Measurements from ENCODE around the gene FAM241A. TPM values are rescaled to one million over a fixed set of nuclear protein-coding genes. Genes with fewer than 3 reads are reported as not detected.

Gene FAM241A
- total RNA-seq, 2 donors from 2014 or later, result 0.13 to 0.18 TPM

- H3K36me3 ChIP-seq (ENCODE audit: control insufficient read depth, insufficient read depth, low read length), result no peaks in the 10 kb centered on the region
- peak overlapping the region; percentile 91 for H3K9ac ChIP-seq (ENCODE audit: extremely low read depth, low read length, poor library complexity, severe bottlenecking)
- H3K27me3 ChIP-seq (ENCODE audit: control insufficient read depth, insufficient read depth, low read length, poor library complexity, severe bottlenecking), result no peaks in the 10 kb centered on the region
- H3K27ac ChIP-seq (ENCODE audit: low read depth, low read length), result peak overlapping the region; percentile 98
- H3K27ac Mint-ChIP-seq, result peak overlapping the region; percentile 98
- H3K27me3 Mint-ChIP-seq (ENCODE audit: insufficient read depth), result no peaks in the 10 kb centered on the region
- H3K4me1 Mint-ChIP-seq, result peaks cover 16% of the 10 kb centered on the region
- no peaks in the 10 kb centered on the region for H3K36me3 Mint-ChIP-seq (ENCODE audit: low read depth)
- TF ChIP-seq, protein P1, sequence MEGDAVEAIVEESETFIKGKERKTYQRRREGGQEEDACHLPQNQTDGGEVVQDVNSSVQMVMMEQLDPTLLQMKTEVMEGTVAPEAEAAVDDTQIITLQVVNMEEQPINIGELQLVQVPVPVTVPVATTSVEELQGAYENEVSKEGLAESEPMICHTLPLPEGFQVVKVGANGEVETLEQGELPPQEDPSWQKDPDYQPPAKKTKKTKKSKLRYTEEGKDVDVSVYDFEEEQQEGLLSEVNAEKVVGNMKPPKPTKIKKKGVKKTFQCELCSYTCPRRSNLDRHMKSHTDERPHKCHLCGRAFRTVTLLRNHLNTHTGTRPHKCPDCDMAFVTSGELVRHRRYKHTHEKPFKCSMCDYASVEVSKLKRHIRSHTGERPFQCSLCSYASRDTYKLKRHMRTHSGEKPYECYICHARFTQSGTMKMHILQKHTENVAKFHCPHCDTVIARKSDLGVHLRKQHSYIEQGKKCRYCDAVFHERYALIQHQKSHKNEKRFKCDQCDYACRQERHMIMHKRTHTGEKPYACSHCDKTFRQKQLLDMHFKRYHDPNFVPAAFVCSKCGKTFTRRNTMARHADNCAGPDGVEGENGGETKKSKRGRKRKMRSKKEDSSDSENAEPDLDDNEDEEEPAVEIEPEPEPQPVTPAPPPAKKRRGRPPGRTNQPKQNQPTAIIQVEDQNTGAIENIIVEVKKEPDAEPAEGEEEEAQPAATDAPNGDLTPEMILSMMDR (conservative IDR thresholded peaks at IDR 0.05), result no peak
- WGBS, 2 experiments (ENCODE audit: insufficient coverage in 1 of 2, insufficient read length in 1 of 2), result 1% methylated on average over 25 to 52 of the region's 52 CpGs
- H3K4me3 ChIP-seq (ENCODE audit: low read length), result peak overlapping the region; percentile 94
- peak overlapping the region; percentile 80 for H3K4me3 Mint-ChIP-seq
- H3K9me3 ChIP-seq (ENCODE audit: control insufficient read depth, low read length), result no peaks in the 10 kb centered on the region
- H3K4me1 ChIP-seq (ENCODE audit: control insufficient read depth, insufficient read depth, low read length), result no peaks in the 10 kb centered on the region
- DNase-seq, result peak; percentile 99
- H3K9me3 Mint-ChIP-seq, result no peaks in the 10 kb centered on the region
Observed at GRCh38 chr4:112230879-112231778, 85.9 kb downstream of the FAM241A start.

DNA sequence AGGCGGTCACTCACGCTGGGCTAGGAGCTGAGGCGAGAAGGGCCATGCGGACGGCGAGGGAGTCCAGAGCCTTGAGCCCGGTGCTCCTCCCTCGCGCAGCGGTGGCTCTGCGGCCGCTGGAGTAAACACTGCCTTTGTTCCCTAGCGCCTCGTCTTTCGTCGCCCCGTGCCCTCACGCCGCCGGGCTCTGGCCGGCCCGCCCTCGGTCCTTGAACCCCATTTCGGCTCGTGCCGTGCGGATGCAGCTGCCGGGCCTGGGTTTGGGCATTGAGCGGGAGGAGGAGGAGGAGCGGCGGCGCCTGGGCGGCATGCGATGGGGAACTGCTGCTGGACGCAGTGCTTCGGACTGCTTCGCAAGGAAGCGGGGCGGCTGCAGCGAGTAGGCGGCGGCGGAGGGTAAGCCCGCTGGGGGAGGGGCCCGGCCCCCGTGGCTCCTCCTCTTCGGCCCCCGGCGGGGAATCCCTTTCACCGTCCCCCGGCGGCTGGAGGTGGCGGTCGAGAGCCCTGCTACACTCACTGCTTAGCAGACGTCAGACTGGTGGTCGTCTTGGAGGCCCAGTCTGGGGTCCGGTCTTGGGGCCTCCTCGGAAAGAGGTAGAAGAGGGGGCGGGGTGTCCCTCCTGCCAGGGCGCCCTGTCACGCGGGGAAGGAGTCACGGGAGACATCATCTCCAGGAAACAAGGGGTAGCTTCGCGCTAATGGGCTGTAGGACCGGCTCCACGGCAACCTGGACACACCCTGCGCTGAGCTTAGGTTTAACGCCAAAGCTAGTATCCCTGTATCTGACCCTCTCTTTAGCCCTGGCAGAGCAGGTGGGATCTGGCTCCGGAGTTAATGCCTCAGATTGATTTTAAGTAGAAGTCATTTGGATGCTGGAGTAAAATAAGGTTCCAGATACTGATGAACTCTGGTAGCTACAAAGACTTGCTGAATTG lies 86.8 kb downstream of the FAM241A start, which contains the start of gene AP1AR:
Gene AP1AR, plus strand, starts transcription at position 9 of the 935 bp plus-strand sequence. Its CDS starts 305 bp downstream, at position 314.
- peak within 1 kb of the TSS; percentile 98 for H3K27ac Mint-ChIP-seq
- WGBS, 2 experiments (ENCODE audit: insufficient coverage in 1 of 2, insufficient read length in 1 of 2), result 0% methylated on average over 28 to 70 of the region's 70 CpGs
- TF ChIP-seq, protein P1 (conservative IDR thresholded peaks at IDR 0.05), result peak; percentile 69
- peak; percentile 95 for DNase-seq
- no peaks in the 10 kb centered on the region for H3K27me3 Mint-ChIP-seq (ENCODE audit: insufficient read depth)
- H3K9me3 Mint-ChIP-seq, result no peaks in the 10 kb centered on the region
- H3K36me3 ChIP-seq (ENCODE audit: control insufficient read depth, insufficient read depth, low read length), result no peaks in the 10 kb centered on the region
- peak within 1 kb of the TSS; percentile 91 for H3K9ac ChIP-seq (ENCODE audit: extremely low read depth, low read length, poor library complexity, severe bottlenecking)
- H3K27me3 ChIP-seq (ENCODE audit: control insufficient read depth, insufficient read depth, low read length, poor library complexity, severe bottlenecking), result no peaks in the 10 kb centered on the region
- no peaks in the 10 kb centered on the region for H3K9me3 ChIP-seq (ENCODE audit: control insufficient read depth, low read length)
- H3K36me3 Mint-ChIP-seq (ENCODE audit: low read depth), result no peaks in the 10 kb centered on the region
- peaks cover 16% of the 10 kb centered on the region for H3K4me1 Mint-ChIP-seq
- H3K4me1 ChIP-seq (ENCODE audit: control insufficient read depth, insufficient read depth, low read length), result no peaks in the 10 kb centered on the region
- peak within 1 kb of the TSS; percentile 94 for H3K4me3 ChIP-seq (ENCODE audit: low read length)
- H3K4me3 Mint-ChIP-seq, result peak within 1 kb of the TSS; percentile 80
- peak within 1 kb of the TSS; percentile 98 for H3K27ac ChIP-seq (ENCODE audit: low read depth, low read length)

DNA sequence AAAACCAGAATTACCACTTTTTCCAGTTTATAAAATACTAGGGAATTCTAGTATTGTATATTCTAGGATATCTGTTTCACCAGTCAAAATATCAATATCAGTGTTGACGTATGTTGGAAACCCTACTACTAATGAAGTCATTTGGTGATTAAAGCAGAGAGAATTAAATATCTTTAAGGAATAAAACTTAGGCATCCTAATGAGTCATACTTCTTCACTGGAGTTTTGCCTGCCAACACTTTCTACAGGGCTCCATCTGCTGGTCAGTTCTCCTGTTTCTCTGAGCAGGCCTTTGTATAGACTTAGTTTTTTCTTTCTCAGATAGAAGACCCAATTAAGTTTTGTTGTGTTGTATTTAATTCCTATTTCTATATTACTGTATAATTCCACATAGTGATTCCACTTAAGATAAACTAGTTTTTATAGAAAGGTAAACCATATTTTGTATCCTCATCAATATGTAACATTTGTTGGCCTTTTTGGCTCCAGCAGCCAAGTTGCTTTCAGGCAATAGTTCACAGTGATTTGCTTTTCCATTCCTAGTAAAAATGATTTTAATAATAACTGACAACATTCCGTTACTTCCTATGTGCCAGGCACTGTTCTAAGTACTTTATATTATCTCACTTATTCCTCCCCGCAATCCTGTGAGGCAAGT lies 89.8 kb downstream of the FAM241A start:
- H3K4me1 Mint-ChIP-seq, result peaks cover 20% of the 10 kb centered on the region
- Histone ChIP-seq H3K9me3 (ENCODE audit: control insufficient read depth, low read length) (no peaks in the 10 kb centered on the region), H3K4me3 (ENCODE audit: low read length) (no peak overlapping the region), H3K9ac (ENCODE audit: extremely low read depth, low read length, poor library complexity, severe bottlenecking) (no peak overlapping the region), H3K4me1 (ENCODE audit: control insufficient read depth, insufficient read depth, low read length) (no peaks in the 10 kb centered on the region), H3K27me3 (ENCODE audit: control insufficient read depth, insufficient read depth, low read length, poor library complexity, severe bottlenecking) (no peaks in the 10 kb centered on the region), H3K27ac (ENCODE audit: low read depth, low read length) (no peak overlapping the region), H3K36me3 (ENCODE audit: control insufficient read depth, insufficient read depth, low read length) (no peaks in the 10 kb centered on the region)
- DNase-seq, result peak; percentile 82
- H3K4me3 Mint-ChIP-seq, result no peak overlapping the region
- TF ChIP-seq, protein P1 (conservative IDR thresholded peaks at IDR 0.05), result peak; percentile 90
- no peaks in the 10 kb centered on the region for H3K27me3 Mint-ChIP-seq (ENCODE audit: insufficient read depth)
- H3K36me3 Mint-ChIP-seq (ENCODE audit: low read depth), result peaks cover 3% of the 10 kb centered on the region
- 38% methylated on average over 2 of the region's 3 CpGs; no CpG with 5 or more reads in 1 of the 2 experiments for WGBS, 2 experiments (ENCODE audit: insufficient coverage in 1 of 2, insufficient read length in 1 of 2)
- no peaks in the 10 kb centered on the region for H3K9me3 Mint-ChIP-seq
- no peak overlapping the region for H3K27ac Mint-ChIP-seq

Data from endodermal cell (in vitro differentiated cells).